Limb (tissue), 2 donors: ENCODE measurements around the gene CREB5.
"Not testable (repeated sequence)": the region's sequence is repeated elsewhere in the genome, so short reads cannot be mapped to it uniquely, and the experiment has no call there.

Experiments
- DNase-seq, 2 donors: peaks; one replicate each; pipeline ENCODE4 v3.0.0-alpha.2; 2016; ENCODE audit errors: extremely low spot score in 2 of 2

The CREB5 gene

DNA sequence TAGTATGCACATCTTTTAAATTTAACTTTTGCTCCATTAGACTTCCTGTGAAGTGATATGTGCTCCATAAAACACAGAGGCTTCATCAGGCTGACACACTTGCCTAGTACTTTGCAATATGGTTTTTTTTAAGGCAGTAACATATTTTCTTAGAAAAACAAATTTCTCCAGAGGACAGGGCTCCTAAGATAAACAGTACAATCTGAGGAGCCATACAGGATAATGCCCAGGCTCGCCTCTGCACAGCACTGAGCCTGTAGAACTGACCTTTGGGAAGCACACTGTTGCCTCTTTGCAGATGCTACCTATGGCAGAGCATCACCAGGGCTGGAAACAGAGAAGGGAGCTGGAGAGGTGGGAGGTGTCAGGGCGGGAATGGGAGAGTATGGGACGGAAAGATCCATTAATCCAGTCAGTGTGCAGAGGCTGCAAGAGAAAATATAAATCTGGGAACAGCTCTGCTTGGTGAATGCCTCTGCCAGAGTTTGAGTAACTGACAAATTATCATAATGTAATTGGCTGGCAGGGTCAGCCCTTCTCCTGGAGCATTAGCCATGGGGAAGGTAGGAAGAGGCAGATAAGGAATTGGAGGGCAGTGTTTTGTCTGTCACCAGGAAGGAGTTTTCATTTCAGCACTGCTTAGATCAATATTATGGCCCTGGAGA is 132.3 kb downstream of the CREB5 start:
- no peak for DNase-seq

DNA sequence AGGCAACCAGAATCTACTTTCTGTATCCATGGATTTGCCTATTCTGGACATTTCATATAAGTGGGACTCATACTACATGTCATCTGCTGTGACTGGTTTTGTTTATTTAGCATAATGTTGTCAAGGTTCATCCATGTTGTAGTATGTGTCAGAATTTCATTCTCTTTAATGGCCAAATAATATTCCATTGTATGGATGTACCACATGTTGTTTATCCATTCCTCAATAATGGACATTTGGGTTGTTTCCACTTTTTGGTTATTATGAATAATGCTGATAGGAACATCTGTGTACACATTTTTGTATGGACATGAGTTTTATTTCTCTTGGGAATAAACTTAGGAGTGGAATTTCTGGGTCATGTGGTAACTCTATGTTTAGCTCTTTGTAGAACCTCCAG is 133.7 kb downstream of the CREB5 start:
- no peak for DNase-seq

DNA sequence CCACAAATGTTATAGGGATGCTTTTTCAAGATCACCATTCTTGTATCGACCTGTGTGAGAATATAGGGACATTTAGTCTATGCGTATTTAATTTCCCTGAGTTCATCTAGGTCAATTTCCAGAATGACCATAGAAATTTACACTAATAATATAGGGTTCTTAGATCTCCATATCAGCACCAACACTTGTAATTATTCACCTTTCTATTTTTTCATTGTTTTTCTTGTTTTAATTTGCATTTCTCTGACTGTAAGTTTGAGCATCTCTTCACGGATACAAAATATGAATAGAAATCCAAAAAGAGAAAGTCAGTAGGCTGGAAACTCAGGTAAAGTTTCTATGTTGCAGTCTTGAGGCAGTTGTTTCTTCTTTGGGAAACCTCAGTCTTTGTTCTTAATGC is 134.8 kb downstream of the CREB5 start:
- DNase-seq = no peak

DNA sequence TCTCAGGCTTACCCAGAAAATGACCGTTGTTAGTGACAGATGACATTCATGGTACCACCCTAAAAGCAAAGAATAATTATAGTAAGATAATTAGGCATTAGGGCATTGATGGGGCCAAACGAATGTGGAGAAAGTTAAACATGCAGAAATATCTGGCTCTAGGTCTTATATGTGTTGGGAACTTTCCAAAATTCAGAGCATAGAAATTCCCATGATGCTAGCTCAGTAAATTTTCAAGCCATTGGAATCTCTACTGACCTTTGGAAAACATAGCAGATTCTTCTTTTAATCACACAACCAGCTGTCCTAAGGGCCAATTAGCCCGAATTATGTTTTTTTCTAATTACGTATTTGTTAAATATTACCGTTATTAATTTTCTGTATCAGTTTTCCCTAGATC is 136.1 kb downstream of the CREB5 start:
- DNase-seq = no peak

DNA sequence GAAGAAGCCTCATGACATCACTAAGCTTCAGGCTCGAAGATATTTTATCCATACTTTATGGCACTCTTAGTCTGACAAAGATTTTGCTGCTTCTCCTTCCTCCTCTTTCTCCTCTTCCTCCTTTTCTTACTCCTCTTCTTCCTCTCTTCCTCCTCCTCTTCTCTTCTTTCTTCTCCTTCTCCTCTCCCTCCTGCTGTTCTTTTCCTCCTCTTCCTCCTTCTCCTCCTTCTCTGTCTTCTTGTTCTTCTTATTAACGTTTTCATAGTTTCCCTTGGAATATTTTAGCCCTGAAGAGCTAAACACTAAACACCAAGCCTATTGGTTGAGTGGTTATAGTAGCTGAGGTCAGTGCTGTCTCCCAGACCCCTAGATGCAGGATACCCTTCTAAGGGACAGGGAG is 137.7 kb downstream of the CREB5 start:
- DNase-seq = no peak

DNA sequence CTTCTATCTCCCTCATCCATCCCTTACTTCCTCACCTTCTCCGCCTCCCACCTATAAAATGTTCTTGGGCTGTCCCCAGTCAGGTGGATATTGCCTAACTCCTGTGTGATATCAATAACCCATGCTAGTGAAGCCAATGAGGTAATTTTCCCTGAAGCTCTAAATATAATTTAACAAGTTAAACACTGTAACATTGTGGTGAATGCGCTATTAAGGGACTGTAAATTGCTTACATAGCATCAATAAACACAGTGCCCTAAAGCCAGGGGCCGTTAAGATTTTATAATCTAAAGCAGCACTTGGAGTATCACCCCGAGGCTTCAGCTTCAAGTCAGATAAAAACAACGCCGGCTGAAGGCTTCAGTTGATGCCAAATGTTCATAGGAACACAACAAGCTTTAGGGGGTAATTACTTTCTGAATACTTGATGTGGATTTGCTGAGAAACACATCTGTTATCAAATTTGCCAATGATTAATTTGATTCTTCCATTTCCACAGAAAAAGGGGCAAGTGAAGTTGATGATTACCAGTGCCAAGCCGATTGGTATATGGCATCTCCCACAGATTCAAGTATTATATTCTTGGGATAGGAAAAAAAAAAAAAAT is 138.4 kb downstream of the CREB5 start:
- no peak for DNase-seq

DNA sequence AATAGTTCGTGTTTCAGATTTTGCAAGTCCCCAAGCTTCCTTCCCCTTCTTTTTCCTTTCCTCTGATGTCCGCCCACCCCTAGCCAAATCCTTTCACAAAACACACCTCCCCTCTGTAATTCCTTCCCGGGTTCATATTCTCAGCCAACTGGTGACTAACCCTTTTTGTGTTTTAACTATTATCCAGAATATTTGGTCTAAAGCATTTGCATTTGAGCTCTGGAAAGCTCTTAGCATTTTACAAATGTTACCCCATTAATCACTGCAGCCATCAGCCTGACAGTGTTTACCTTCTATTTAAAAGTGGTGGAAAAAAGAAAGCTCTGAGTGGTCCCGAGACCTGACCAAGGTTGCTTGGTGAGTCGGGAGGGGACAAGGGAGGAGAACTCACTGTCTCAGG is 139.0 kb downstream of the CREB5 start:
- no peak for DNase-seq

DNA sequence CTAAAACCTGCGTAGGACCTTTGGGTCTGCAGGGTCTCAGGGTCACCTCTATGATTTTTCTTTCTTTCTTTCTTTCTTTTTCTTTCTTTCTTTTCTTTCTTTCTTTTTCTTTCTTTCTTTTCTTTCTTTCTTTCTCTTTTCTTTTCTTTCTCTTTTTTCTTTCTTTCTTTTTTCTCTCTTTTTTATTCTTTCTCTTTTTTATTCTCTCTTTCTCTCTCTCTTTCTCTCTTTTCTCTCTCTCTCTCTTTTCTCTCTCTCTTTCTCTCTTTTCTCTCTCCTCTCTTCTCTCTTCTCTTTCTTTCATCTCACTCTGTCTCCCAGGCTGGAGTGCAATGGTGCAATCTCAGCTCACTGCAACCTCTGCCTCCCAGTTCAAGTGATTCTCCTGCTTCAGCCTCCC is 139.4 kb downstream of the CREB5 start:
- not testable (repeated sequence) for DNase-seq

DNA sequence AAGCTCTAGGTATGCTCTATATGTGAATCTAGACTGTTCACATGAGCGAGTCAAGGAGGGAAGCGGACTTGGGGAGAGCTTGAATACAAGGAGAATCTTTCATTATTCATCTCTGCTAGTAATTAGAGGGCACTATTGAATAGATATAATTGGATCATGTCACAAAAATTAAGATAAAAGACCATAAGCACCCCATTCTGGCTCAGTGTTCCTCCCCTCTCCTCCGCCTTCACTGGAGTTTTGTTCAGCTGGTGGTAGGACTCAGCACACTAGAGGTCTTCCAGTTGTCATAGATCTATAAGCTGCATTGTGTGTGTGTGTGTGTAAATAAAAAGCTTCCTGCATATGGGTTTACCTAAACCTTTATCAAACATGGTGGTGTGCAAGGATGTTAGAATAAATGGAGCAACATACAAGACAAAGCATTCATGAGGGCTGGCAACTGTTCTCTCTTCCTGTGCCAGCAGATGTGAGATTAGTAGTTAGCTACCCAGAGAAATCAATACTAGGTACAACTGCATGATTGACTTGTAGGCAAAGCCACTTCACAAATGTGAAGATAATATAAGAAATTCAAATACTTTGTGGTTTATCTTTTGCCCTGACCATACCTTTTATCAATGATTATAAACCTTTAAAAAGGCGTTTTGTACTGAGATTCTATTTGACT is 142.6 kb downstream of the CREB5 start:
- no peak for DNase-seq

DNA sequence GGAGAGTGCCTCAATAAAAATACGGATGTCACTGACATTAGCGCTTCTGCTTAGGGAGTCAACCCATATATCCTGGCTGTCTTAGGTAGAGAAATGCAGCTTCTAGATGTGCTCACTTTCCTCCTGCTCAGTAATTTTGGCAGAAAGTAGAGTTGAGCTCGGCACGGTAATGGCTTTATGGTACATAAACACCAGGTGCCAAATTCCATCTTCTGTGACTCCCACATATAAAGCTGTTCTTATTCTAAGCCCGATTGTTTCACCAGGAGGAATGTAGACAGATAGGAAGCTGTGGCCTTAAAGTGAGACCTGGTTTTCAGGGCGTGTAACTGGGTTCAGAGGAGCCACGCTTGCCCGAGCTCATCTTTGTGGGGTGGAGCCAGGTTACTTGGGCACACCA is 143.7 kb downstream of the CREB5 start:
- no peak for DNase-seq

DNA sequence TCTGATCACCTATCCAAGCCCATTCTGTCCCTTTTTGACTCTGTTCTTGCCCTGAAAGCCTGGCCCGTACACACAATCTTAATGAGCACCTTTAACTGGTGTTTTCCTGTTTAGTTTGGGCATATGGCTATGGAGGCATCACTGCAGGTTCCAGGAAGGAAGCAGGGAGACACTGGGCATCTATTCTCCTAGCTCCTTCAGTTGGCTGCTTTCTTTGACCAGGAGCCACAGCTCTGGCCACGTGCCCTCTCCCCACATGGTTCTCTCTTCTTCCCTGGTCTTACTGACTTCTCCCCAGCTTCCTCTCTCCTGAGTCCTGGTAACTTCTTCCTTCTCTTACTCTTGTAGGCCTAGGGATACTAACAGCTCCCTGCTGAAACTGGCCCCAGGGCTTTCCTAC is 144.4 kb downstream of the CREB5 start:
- no peak for DNase-seq

DNA sequence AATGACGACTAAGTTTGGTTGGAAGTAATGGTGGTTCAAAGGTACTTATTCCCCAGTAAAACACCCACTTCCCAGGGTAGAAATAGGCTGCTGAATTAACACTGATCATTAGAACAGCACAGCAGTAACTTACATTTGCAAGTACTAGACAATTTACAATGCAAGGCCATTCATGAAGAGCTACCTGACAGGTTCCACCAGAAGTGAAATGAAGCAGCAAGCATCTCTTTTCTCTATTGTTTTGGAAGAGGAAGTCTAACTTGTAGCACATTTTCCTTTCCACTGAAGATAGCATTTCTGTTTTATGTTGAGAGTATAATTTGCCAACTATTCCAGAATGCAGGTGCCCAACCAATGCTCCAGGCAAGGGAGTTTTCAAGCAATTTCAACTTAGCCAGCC is 145.9 kb downstream of the CREB5 start:
- no peak for DNase-seq

DNA sequence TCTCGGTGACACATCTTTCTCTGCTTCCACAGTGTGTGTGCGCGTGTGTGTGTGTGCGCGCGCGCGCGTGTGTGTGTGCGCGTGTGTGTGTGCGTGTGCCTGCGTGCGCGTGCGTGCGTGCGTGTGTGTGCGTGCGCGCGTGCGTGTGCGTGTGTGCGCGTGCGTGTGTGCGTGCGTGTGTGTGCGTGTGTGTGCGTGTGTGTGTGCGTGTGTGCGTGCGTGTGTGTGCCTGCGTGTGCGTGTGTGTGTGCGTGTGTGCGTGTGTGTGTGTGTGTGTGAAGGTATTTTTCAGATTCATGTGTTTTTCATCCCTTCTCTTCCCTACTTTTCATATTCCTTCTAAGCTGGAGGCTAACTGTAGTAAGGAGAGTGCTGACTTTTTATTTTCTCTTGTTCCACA is 148.4 kb downstream of the CREB5 start:
- no peak for DNase-seq

DNA sequence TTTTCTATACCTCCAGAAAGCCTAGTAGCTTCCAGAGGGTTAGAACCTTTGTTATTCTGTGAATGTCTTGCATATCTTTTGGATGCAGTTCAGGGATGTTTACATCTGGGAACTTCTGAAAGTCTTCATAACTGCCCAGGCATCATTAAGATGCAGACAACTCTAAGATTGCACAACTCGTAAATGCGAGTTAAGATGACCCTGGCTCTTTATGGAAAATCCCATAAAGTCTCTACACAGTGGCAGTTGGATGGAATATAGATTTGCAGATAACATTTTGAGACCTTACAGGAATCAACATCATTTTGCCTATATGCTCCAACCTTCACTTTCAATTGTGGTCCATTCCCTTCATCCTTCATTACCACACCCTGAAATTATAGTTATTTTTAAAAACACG is 151.7 kb downstream of the CREB5 start:
- no peak for DNase-seq

DNA sequence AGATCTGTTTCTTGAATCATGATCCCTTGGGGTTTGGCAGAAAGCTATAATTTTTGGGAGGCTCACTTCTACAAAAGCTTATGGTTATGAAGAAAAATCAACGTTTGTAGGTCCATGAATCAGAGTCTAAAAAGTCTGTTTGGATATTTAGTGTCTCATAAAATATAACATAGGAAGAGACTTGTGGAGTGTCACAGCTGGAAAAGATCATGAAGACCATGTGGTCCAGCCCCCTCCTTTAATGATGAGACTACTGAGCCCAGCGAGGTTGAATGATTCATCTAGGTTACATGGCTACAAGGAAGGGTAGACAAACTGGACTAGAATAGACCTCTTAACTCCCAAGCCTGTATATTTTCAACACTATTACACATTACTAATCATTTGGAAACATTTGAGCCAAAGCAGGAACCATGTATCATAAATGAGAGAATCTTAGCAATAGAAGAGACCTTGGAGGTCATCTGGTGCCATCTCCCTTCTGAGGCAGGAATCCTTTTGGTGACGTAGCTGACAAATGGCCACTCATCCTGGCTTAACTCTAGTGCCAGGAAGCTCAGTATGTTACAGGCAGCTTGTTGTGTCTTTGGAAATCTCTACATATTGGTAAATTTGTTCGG is 152.5 kb downstream of the CREB5 start:
- DNase-seq = no peak

DNA sequence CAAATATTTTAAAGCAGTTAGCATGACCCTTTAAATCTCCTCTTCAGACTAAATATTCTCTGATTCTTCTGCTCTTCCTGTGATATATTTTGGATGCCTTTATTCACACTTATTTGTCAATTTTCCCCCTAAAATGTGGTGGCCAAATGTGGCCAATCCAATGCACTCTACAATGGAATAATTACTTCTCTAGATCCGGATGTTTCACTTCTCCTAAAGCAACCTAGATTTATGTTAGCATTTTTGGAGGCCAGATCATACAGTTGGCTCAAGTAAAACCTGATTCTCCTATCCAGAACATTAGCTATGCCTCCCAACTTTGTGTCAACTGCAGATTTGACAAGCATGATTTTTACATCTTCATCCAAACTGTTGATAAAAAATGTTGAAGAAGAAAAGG is 153.7 kb downstream of the CREB5 start:
- DNase-seq = no peak

DNA sequence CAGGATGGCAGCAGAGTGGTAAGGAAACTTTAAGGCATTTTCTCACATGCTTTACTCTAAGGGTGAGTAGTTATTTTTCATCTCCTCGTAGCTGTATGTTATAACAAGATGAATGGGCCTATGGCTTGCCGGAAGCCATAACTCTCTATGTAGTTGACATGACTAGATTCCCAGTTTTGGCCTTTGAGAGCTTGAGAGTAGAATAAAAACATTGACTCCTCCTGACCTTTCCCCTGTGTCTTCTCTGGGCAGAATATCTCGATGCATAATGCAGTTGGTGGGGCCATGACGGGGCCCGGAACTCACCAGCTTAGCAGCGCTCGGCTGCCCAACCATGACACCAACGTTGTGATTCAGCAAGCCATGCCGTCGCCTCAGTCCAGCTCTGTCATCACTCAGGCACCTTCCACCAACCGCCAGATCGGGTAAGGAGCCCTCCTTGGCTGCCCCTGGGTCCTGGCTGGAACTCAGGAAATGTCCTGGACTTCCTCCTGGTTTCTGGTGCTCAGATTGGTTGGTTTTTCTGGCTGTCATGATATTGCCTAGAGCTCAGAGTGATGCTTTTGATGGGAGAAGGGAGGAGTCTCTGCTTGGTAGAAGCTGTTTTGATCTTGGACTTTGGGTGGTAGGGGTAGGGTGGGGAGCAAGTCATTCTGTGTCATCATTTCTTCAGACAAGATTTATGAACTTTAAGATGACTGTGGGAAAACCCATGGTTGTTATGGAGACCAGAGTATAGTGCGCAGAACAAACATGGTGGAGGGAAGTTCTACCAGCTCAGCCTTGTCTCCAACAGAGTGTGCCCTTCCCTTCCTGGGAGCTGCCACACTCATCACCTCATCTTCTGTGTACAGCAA is 158.0 kb downstream of the CREB5 start:
- no peak for DNase-seq

DNA sequence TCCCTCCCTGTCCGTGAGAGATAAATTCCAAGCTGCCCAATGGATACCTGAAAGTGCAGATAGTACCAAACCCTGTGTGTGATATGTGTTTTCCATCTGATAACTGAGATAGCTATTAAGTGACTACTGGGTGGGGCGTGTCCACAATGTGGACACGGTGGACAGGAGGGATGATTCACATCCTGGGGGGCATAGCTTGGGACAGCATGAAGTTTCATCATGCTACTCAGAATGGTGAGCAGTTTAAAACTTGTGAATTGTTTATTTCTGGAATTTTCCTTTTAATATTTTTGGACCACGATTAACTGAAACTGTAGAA is 158.6 kb downstream of the CREB5 start:
- no peak for DNase-seq

DNA sequence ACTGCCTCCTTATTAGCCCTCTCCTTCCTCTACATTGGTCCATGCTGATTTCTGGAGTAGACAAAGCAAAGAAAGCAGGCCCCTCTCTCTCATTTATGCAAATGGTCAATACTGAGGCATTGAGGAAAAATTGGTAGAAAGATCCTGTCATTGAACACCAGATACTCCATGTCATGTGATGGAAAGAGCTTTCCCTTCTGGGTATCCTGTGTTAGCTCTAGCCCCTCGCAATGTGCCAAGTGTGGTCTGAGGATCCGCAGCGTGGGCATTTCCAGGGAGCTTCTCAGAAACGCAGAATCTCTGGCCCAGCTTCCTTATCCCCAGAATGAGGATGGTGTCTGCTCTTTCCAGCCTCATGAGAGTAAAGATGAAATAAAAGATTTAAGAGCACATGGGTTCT is 159.1 kb downstream of the CREB5 start:
- DNase-seq = no peak

DNA sequence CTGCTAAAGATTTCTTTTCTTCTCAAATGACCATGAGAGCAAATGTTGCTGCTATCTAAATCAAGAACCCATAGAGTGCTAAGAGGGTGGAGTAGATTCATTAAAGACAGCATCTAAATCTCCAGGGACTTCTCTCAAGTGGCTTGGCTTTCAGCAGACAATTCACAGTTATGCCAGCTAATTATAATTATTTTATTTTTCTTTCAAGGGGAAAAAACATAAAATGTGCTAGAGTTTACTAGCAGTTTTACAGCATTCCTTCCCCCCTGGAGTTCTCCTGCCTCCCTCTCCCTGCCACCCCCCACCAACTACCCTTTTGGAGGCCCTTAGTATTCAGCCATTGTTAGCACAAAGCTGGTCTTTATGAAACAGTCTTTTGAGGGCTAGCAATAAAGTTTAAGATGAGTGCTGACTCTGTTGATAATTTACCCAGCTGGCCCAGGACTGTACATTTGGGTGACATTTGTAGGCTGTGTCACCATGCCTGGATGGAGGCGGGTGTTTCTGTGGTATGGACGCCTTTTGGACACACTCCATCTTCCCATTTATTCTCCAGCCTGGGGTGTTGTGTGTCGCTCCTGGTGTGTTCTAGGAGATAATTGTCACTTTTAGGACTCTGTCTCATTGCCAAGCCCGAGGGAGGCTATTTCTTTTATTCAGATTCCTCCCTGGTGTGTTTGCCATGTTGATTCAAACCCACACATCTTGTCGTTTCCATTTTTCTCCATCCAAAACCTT is 160.2 kb downstream of the CREB5 start:
- no peak for DNase-seq

DNA sequence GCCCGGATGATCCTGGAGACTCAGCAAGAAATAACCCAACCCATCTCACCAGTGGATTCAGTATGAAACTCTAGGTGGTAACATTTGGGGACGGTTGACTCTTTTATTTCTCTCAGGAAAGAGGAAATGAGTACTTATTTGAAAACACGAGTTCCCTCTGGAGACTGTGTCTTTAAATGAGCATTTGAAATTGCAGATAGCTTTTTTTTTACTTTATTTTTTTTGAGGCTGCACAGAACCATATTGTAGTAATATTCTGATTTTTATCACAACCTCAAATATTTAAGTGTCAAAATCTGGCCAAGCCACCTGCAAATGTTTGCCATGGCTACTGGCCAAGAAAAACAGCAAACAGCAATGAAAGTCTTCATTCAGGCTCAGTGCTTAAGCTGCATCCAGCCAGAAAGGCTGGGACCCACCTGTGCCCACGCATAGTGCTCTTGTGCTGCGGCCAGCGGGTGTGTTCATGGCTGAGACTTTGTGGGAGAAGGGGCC is 160.8 kb downstream of the CREB5 start:
- peak; percentile 61 to 64 for DNase-seq
